NCI-H69 (cell line): ENCODE data around the gene IL18BP.

ENCODE experiments used
- DNase-seq: peaks from one replicate; lab custom pipeline; 2025; lab: John Stamatoyannopoulos, UW

IL18BP gene

DNA sequence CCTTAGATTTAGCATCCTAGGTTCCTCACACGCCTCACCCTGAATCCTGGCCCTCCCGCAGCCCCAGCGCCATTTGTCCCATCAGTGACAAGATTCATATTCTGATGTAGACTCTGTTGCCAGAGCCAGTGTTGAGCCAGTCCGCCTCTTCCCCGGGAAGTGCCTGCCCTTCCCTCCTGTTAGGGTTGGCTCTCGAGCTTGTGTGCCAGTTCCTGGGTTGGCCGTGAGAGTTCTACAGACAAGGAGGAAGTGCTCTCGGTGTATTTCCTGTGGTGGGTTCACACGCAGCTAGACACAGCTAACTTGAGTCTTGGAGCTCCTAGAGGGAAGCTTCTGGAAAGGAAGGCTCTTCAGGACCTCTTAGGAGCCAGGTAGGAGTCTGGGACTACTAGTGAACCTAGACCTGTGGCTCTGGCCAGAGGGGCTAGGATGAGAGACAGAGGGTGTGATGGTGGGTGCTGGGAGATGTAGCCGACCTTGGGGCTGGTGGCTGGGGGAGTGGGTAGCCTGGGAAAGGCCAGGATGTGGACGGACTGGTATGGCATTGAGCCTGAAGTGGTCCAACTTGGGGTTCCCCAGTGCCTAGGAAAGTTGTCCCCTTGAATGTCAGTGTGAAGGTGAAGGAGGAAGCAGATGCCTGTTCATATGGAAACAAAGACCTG is at the start of gene IL18BP:
TSS of gene IL18BP (plus strand) at position 261 of the 662 bp plus-strand sequence. CDS start 1,076 bp downstream, outside the sequence.
- no peak for DNase-seq

DNA sequence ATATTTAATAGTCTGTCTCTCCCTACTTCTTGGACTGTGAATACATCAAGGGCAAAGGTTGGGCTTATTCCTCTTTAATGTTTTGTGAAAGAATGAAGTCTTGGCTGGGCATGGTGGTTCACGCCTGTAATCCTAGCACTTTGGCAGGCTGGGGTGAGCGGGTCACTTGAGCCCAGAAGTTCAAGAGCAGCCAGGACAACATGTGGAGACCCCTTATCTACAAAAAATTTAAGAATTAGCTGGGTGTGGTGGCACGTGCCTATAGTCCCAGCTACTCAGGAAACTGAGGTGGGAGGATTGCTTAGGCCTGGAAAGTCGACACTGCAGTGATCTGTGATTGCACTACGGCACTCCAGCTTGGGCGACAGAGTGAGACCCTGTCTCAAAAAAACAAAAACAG is 49.7 kb upstream of the IL18BP start:
- DNase-seq, result no peak

DNA sequence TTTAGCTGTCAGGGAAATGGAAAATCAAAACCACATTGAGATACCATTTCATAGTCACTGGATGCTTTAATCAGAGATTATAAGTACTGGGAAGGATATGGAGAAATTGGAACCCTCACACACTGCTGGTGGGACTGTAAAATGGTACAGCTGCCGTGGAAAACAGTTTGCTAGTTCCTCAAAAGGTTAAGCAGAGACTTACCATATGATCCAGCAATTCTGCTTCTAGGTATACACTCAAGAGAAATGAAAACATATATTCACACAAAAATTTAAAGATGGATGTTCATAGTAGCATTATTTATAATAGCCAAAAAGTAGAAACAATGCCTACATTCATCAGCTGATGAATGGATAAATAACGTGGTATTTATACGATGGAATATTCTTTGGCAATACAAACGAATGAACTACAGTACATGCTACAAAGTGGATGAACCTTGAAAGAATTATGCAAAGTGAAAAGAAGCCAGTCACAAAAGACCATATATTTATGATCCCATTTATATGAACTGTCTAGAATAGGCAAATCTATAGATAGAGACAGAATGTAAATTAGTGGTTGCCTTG is 46.9 kb upstream of the IL18BP start:
- no peak for DNase-seq

DNA sequence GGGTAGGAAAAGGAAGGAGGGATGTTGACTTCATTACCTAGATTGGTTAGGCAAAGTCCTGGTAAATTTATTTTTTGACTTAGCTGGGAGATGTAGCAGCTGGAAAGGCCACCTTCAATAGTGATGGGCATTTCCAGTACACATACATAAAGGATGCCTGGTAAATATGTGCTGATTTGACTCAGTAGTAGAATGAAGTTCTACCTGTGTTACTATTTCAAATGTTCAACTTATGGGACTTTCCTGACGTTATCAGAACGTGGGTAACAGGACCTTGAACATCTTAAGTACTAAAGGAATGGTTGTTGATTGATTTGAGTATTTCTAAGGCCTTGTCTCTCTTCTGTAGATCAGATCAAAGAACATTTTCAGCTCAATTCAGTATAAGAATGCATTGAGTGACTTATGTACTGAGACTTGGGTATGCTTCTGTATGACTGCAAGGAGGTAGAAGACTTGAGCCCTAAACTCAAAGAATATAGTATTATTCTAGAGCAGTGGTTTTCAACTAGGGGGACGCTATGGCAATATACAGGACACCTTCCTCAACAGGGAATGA is 42.7 kb upstream of the IL18BP start:
- DNase-seq, result no peak

DNA sequence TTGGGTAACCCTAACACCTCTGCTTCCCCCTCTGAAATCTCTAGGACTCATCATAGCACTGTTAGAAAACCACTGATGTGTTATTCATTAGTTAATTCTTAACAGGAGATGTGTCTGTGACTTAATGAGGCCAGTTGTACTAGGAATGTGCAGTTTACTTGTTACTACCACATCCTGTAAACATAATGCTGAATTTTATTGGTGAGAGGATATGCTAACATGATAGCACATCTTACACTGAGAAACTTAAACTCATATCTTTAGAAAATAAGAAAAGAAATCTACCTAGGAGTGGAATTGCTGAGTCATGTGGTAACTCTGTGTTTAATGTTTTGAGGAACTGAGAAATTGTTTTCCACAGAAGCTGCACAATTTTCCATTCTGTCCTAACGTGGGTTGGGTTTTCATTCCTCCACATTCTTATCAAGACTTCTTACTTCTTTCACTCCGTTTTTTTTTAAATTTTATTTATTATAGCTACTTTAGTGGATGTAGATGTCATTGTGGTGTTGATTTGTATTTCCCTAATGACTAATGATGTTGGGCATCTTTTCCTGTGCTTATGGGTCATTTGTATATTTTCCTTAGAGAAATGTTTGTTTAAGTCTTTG is 36.2 kb upstream of the IL18BP start:
- no peak for DNase-seq

DNA sequence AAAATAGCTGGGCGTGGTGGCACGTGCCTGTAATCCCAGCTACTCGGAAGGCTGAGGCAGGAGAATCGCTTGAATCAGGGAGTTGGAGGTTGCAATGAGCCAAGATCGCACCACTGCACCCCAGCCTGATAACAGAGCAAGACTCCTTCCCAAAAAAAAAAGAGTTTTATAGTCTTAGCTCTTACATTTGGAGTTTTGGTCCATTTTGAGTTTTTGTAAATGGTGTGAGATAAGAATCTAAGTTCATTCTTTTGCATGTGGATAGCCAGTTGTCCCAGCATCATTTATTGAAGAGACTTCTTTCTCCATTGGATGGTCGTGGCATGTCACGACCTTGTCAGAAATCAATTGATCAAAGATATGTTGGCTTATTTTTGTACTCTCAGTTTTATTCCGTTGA is 35.2 kb upstream of the IL18BP start:
- DNase-seq, result no peak

DNA sequence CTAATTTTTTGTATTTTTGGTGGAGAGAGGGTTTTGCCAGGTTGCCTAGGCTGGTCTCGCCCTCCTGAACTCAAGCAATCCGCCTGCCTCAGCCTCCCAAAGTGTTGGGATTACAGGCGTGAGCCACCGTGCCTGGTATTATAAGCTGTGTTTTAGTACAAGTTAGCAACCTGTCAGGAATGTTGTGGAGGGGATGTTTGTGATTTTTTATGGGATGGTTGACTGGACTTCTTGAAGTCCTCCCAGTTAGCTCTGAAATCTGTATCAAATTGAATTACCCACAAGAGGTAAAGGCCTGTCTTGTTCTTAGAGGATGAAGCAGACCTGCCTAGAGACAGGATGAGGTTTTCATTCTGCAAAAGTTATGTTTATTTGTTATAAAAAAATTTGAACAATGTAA is 34.1 kb upstream of the IL18BP start:
- DNase-seq, result no peak

DNA sequence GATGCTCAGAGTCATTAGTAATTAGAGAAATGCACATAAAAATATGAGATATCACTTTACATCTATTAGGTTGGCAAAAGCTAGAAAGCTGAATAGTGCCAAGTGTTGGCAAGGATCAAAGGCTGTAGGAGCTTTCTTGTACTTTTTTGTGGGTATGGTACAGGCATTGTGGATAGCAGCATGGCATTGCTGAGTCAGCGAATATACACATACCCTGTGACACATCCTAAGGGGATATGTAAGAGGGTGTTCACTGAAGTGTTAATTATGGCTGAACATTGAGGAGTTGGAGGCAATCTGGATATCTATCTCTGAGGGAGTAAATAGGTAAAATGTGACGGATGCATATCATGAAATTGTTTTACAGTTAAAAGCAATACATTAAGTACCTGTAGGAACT is 27.0 kb upstream of the IL18BP start:
- DNase-seq, result no peak

DNA sequence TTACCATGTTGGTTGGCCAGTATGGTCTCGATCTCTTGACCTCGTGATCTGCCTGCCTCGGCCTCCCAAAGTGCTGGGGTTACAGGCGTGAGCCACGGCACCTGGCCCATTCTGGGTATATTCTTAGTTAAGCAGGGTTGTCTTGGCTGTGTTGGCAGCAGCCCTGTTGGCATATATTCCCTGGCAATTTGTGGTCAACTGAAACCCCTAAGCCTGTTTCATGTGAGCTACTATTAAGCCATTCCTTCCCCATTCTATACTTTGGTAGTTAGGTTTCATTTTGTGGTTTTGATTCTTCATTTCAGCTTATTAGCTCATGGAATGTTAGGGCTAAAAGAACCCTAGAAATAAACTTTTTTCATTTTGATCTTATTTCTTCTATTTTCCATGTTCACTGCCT is 22.2 kb upstream of the IL18BP start:
- no peak for DNase-seq

DNA sequence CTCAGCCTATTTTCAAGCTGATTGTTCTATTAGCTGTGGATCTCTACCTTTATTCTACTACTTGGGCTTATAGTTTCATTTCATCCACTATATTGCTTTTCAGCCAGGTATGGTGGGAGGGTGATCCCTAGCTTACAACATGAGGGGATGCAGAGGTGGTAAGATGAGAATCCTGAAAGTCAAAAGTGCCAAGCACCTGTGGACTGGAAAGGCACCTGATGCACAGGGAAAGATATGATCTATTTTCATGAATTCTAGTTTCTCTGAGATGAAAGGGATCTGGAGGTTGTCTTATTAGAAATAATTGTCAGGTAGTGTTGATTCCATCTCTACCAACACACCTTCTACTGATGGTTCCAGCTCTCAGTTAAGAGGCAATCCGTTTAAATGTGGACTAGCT is 21.6 kb upstream of the IL18BP start:
- DNase-seq, result no peak

DNA sequence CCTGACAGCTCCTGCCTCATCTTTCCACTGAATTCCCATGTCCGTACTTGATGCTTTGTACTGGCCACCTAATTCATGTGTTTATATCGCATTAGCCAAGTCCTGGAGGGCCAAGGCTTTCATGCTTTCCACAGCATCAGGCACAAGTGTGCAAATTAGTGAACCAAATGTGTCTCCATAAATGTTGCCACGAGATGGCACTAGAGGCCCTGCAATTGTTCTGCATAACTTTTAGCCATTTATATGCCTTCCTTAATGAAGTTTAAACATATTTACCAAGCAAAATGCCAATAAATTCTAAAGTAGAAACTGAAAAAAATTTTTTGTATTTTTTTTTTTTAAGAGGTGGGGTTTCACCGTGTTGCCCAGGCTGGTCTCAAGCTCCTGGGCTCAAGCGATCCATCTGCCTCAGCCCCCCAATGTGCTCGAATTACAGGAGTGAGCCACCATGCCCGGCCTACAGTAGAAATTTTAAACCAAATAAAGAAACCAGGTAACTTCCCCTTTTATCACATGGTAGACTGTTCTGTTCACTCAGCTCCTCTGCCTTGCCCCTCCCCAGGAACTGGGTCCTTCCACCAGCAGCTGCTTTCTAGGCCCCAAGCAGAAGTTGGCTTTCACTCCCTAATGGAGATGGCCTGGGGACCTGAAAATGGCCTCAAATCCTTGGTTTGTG is 20.8 kb upstream of the IL18BP start:
- DNase-seq, result peak; percentile 55

DNA sequence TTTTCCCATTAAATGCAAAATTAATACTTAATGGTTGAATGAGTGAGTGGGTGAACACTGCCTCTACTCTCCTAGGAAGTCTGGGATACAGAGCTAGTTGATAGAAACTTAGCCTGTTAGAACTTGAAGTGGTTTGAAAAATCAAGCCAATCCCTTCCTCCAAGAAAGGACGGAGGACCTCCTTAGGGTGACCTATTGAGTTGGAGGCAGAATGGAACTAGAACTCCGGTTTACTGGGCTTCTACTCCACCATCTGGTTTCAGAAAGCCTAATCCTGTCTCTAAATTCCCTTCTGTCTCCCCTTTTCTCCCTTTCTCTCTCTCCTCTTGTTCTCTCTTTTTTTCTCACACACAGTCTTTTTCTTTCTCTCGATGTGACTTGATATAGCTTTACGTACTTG is 19.6 kb upstream of the IL18BP start:
- DNase-seq, result no peak

DNA sequence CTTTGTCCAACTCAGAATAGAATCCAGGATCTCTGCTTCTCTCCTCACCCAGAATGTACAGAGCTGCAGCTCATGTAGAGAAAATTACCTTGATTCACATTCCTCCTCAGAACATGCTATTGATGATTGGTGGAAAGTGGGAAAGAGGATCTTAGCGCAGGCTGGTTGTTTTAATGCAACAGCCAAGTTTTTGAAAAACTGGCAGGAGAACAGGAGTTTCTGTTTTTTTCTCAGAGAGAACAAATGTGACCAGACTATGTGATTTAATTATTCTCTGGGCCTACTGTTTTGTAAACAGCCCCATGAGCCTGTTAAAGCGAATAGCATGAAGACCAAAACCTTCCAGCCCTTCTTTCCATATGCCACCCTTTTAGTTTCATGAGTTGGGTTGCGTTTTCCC is 19.1 kb upstream of the IL18BP start:
- DNase-seq, result no peak

DNA sequence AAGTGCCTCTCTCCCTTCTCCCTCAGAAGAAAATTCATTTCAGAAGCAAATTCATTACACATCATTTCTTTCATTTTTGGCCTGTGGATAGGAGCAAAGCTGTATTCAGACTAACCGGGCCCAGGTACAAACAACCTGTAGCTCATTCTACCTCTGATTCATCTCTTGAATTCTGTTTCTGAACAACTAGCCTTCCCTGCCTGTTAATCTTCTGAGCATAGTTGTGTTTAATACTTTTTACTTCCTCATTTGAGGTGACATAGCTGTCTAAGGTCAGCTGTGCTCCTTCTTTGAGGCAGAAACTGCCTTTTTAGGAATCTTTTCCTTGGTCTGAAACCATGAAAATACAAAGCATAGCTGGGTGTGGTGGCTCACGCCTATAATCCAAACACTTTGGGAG is 12.6 kb upstream of the IL18BP start:
- no peak for DNase-seq

DNA sequence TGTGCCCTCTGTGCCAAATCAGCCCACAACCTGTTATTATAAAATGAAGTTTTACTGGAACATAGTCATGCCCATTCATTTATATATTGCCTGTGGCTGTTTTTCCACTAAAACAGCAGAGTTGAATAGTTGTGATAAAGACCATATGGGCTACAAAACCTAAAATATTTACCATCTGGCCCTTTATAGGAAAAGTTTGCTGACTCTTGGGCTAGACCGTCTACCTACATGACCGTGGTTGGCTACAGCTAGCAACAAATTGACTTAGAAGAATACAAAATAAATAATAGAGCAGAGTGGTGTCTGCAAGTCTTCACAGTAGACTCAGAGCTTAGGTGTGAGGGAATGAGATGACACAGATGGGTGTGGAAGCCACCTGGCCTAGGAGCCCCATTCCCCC is 11.2 kb upstream of the IL18BP start:
- peak; percentile 75 for DNase-seq

DNA sequence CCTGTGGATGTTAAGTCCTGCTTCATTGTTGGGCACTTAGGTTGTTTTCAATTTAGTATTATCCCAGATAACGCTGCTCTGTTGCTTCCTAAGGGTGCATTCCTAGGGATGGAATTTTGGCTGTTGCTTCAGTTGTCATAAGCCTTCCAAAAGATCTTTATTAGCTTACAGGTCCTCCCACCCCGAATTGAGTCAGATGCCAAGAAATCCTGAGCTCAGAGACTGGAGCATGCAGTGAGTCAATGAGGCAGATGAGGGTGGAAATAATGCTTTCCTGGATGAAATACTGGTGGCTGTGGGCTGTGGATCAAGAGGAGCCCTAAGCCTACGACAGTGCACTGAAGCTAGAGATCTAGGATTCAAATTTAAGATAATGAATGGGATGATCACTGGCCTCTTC is 10.7 kb upstream of the IL18BP start:
- DNase-seq, result no peak

DNA sequence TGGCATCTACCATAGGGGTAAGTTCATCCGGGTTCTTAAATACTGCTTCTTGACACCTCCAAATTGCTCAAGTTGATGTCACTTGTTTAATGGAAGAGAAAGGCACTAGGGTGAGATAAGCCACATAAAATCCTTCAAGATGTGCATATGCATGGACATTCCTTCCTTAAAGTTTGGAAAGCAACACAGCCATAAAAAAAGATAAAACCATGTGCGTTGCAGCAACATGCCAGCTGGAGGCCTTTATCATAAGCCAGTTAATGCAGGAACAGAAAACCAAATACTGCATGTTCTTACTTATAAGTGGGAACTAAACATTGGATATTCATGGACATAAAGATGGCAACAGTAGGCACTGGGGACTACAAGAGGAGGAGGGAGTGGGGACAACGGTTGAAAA is 8.0 kb upstream of the IL18BP start:
- no peak for DNase-seq

DNA sequence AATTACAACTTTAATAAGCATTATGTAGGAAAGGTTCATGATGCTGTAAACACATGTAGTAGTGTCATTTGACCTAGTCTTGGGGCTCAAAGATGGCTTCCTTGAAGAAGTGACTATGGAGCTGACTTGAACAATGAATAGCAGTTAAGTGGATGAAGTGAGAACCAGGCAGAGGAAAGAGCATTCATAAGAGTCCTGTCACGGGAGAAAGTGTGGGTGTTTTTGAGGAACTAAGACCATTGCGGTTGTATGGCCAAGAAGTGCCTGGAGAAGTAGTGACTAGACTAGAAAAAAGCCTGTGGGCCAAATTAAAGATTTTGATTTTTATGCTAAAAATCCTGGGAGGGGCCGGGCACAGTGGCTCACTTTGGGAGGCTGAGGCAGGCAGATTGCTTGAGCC is 7.2 kb upstream of the IL18BP start:
- DNase-seq, result no peak

DNA sequence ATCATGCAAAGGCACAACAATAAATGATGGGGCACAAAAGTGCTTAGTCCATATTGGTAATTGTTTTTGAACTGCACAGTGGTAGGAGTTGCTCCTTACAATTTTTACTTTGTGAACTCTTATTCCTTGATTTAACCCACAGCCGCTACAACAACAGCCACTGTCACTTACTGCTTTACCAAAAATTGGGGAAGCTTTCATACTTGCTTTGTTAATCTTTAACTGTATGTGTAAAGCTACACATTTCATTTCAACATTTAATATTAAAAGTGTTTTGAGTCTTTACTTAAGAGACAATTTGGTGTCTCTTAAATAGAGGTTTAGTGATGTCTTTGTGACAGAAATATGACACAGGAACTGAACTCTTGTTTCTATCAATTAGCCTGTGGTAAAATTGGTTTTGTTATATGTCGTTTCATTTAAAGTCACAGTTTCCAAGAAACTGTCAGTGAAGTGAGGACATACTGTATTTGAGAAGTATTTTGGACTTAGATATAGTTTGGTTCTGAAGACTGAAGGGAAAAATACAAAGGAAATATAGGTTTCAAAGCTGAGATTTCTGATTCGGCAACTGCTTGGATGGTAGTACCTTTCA is 6.5 kb upstream of the IL18BP start:
- DNase-seq, result no peak

DNA sequence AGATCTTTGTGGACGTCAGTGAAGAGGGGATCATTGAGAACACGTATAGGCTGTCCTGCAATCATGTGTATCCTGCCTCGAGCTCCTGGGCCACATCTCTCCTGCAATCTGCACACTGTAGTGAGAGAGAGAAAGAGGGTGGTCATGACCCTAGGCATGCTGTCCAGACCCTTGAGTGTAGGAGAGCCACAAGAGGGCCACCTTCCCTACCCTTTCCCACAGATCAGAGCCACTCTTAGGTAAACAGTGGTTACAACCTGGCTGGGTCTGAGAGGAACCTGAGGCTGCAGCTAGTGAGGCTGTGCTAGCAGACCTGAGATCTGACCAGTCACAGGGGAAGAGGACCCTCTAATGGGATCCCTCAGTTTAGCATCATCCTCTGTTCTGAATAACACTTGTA is 3.9 kb upstream of the IL18BP start:
- no peak for DNase-seq

DNA sequence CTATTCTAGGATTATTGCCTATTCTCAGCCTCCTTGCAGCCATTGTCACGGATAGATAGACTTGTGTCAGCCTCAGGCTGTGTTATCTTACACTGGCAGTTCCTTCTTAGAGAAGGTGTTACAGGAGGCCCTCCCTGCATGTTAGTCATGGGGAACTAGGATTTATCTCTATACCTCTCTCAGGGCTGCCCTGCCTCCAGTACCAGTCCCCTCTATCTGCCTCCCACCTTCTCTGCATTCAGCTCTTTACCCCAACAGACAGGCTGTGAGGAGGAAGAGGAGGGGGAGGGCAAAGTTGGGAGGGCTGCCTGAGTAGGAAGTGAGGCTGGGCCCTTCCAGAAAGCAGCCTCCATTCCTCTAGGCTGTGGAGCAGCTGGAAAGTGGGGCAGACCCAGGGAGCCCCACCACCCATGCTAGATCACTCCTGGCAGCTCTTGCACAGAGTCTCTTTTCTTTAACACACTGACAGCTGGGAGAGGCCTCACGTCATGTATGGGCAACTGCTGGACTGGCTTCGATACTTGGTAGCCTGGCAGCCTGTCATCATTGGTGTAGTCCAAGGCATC is 2.9 kb upstream of the IL18BP start:
- DNase-seq, result no peak

DNA sequence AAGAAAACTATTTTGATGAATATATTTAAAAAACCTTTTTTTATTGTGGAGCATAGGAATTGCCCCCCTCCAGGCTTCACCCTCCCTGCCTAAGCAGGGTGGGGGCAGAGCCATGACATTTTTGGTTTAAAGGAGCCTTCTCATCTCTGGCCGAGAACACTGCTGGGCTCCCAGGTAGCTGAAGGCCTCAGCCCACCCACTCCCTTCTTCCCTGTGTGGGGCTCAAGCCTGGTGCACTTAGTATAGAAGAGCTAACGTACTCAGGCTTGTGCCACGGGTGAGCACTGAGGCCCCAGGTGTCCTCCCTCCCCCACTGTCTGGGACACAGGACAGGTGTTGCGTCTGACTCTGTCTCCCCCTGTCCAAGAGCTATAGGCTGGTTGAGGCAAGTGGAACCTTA is 2.2 kb upstream of the IL18BP start:
- no peak for DNase-seq
